T-helper 1 cell treated with Interleukin-12 subunit alpha and Interleukin-12 subunit beta and Interleukin-4 antibody, amounts not matched to agents 30 μg/mL and 1 μg/mL, for 36 hours (primary cell): ENCODE results near the gene CDC73.
"Not testable (repeated sequence)": the region's sequence is repeated elsewhere in the genome, so short reads cannot be mapped to it uniquely, and the experiment has no call there.

Experiments used
- H3K27ac Mint-ChIP-seq: one replicate; pipeline ENCODE4 v1.8.0; 2021; ENCODE audit warnings: mild to moderate bottlenecking, mixed read lengths
- H3K27me3 Mint-ChIP-seq: one replicate; pipeline ENCODE4 v1.8.0; 2021; ENCODE audit warnings: low read depth, mixed read lengths
- H3K36me3 Mint-ChIP-seq: one replicate; pipeline ENCODE4 v1.8.0; 2021; ENCODE audit warnings: low read depth, mixed read lengths
- H3K4me1 Mint-ChIP-seq: one replicate; pipeline ENCODE4 v1.8.0; 2021; ENCODE audit warnings: low read depth, mixed read lengths
- H3K4me3 Mint-ChIP-seq: one replicate; pipeline ENCODE4 v1.8.0; 2021; ENCODE audit warnings: mild to moderate bottlenecking, moderate library complexity, mixed read lengths
- H3K9me3 Mint-ChIP-seq: one replicate; pipeline ENCODE4 v1.8.0; 2021; ENCODE audit warnings: mixed read lengths

Gene CDC73

DNA sequence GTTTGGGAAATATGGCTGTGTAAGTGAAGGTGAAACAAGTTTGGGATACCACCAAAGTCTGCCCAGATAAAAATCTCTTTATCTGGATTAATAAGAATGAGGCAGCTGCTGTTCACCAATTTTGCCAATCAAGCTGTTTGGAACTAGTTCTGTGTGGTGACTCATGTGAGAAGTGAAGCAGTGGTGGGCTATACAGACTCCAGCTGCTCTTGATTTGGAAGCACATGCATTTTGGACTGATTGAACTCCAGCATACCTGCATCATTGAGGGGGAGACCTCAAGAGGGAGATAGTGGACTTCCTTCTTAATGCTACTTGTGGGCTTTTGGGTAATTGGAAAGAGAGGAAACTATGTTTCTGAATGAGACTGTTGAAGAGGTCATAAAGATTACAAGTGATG lies 163.8 kb downstream of the CDC73 start:
- Mint-ChIP-seq H3K36me3 (peaks cover 4% of the 10 kb centered on the region), H3K4me3 (no peak overlapping the region), H3K27ac (no peak overlapping the region), H3K27me3 (no peaks in the 10 kb centered on the region), H3K9me3 (no peaks in the 10 kb centered on the region), H3K4me1 (peaks cover 11% of the 10 kb centered on the region)

DNA sequence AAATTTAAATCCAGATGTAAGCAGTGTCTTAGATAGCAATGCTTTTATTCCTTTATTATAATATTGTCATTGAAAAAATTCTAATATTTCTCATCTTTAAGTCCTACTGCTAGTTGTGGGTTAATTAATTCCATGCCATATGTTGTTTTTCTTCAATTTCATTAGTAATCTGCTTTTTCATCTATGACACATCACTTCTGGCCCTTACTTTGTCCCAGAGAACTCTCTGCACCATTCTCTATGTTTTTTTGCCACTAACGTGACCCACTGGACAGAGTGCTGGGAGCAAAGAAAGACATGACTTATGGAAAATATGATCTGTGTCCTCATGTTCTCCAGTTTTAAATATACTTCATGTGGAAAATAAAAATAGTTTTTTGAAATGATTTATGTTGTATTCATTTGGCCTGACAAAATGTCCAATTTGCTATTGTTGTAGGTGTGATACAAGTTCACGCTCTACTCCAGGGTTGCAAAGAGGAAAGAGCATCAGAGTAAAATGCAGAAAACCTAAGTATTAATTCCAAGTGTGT lies 166.8 kb downstream of the CDC73 start:
- not testable (repeated sequence) for H3K4me1 Mint-ChIP-seq, H3K27ac Mint-ChIP-seq, H3K4me3 Mint-ChIP-seq, H3K9me3 Mint-ChIP-seq, H3K36me3 Mint-ChIP-seq, H3K27me3 Mint-ChIP-seq

DNA sequence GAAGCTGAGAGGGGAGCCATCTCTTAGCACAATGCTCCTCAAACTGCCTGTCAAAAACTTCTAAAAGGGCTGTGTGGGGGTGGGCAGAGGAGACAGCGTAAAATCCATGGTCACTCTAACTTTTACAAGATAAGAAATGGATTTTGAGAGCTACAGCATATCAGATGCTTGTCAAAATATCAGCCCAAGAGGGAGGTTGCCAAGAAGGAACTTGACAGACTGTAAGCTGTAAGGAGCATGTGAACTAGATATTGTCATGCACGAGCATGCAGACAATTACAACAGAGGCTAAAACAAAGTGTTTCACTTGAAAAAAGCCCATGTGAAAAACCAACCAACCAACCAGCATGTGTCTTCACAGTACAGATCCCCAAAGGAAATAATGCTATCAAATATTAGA lies 171.9 kb downstream of the CDC73 start:
- peaks cover 4% of the 10 kb centered on the region for H3K9me3 Mint-ChIP-seq
- H3K4me1 Mint-ChIP-seq: no peaks in the 10 kb centered on the region
- H3K27ac Mint-ChIP-seq: no peak overlapping the region
- H3K27me3 Mint-ChIP-seq: no peaks in the 10 kb centered on the region
- H3K4me3 Mint-ChIP-seq: no peak overlapping the region
- no peaks in the 10 kb centered on the region for H3K36me3 Mint-ChIP-seq

- Mint-ChIP-seq H3K27me3 (no peaks in the 10 kb centered on the region), H3K4me3 (no peak overlapping the region), H3K27ac (no peak overlapping the region), H3K9me3 (peaks cover 4% of the 10 kb centered on the region), H3K36me3 (no peaks in the 10 kb centered on the region), H3K4me1 (no peaks in the 10 kb centered on the region)
Observed at GRCh38 chr1:193299038-193299437, 177.2 kb downstream of the CDC73 start.

- Mint-ChIP-seq H3K9me3 (peaks cover 4% of the 10 kb centered on the region), H3K4me1 (no peaks in the 10 kb centered on the region), H3K36me3 (no peaks in the 10 kb centered on the region), H3K4me3 (no peak overlapping the region), H3K27me3 (no peaks in the 10 kb centered on the region), H3K27ac (no peak overlapping the region)
Observed at GRCh38 chr1:193301746-193302145, 179.9 kb downstream of the CDC73 start.

DNA sequence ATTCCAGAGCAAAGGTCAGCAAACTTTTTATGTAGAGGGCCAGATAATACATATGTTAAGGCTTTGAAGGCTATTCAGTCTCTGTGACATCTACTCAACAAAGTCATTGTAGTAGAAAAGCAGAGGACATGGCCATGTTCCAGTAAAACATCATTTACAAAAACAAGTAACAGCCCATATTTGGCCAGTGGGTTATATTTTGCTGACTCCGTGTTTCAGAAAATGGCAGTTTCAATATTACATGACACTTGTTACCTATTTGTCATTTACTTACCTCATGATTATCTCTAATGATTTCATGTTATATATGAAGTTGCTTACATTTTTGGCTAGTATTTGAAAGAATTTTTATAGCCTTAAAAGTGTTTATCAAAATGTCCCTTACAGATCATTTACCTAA lies 182.0 kb downstream of the CDC73 start:
- no peaks in the 10 kb centered on the region for H3K27me3 Mint-ChIP-seq
- no peak overlapping the region for H3K4me3 Mint-ChIP-seq
- no peak overlapping the region for H3K27ac Mint-ChIP-seq
- no peaks in the 10 kb centered on the region for H3K36me3 Mint-ChIP-seq
- no peaks in the 10 kb centered on the region for H3K4me1 Mint-ChIP-seq
- H3K9me3 Mint-ChIP-seq: no peaks in the 10 kb centered on the region
